Breast epithelium (tissue), 4 donors: Measurements from ENCODE around the gene CCDC27. TPM values are rescaled to one million over a fixed set of nuclear protein-coding genes. Genes with fewer than 3 reads are reported as not detected.

Source experiments
- DNase-seq, 2 donors: peaks; one replicate each; pipeline ENCODE4 v3.0.0-alpha.2; 2019; ENCODE audit warnings: low spot score in 2 of 2
- H3K27ac ChIP-seq, 2 donors: fragments of 200-600 bp; sonication (generic) in 1 of 2; one replicate each; pipeline ENCODE4 v1.5.1; 2016 to 2019; ENCODE audit warnings: mild to moderate bottlenecking in 1 of 2
- H3K27me3 ChIP-seq, 2 donors: fragments of 200-600 bp; sonication (generic) in 1 of 2; one replicate each; pipeline versions ENCODE4 v1.5.1 to v1.6.0; 2017 to 2019; ENCODE audit warnings: control low read depth in 1 of 2, mild to moderate bottlenecking in 1 of 2
- H3K36me3 ChIP-seq: fragments of 200-600 bp; one replicate; pipeline ENCODE4 v1.5.1; 2019
- H3K4me1 ChIP-seq, 2 donors: fragments of 200-600 bp; sonication (generic); one replicate each; pipeline ENCODE4 v1.5.1; 2016 to 2019; ENCODE audit warnings: control low read depth in 1 of 2
- H3K4me3 ChIP-seq, 3 donors: fragments of 200-600 bp; sonication (generic); 1 replicate in 2 of 3; 2 replicates in 1 of 3; pipeline ENCODE4 v1.5.1; 2016 to 2019; ENCODE audit warnings: mild to moderate bottlenecking in 3 of 3, moderate library complexity in 2 of 3
- H3K9me3 ChIP-seq, 2 donors: fragments of 200-600 bp; sonication (generic) in 1 of 2; one replicate each; pipeline ENCODE4 v1.5.1; 2016 to 2019; ENCODE audit warnings: control low read depth in 1 of 2
- CTCF ChIP-seq, 3 donors: fragments of 450-650 bp; IDR thresholded peaks; one replicate each; pipeline ENCODE4 v1.5.1; 2016 to 2017; ENCODE audit warnings: antibody characterized with exemption in 3 of 3, mild to moderate bottlenecking in 3 of 3, moderate library complexity in 3 of 3
- POLR2A ChIP-seq: fragments of 450-650 bp; IDR thresholded peaks from one replicate; pipeline ENCODE4 v1.6.1; 2016; ENCODE audit warnings: antibody characterized with exemption, mild to moderate bottlenecking, moderate library complexity
- POLR2AphosphoS5 ChIP-seq, 3 donors: sonication (generic); formaldehyde crosslinking; IDR thresholded peaks; one replicate each; pipeline ENCODE4 v1.6.1; 2017; ENCODE audit warnings: antibody characterized with exemption in 3 of 3
- intact Hi-C: fragments of 100-400 bp; cut with DNase I; formaldehyde crosslinking; loops from one replicate; pipeline ENCODE4 v1.15.1; 2023; ENCODE audit warnings: low total_unique reads
- total RNA-seq, 3 donors: library from RNA; depleted of rRNA; stranded (reverse); fragments of >200 nt; gene quantifications; one replicate each; pipeline ENCODE4 v1.1.0, GENCODE V29; 2016

The CCDC27 gene
- total RNA-seq, 3 donors from 2014 or later: not detected

GRCh38 chr1:3774946-3775489, 22.8 kb downstream of the CCDC27 start:
- intact Hi-C loops: no loop called here
- no peak for DNase-seq
- Histone ChIP-seq H3K9me3 (no peaks in the 10 kb centered on the region), H3K4me3 (peak overlapping the region in 1 of 3 donors; percentile 11), H3K4me1 (peaks cover 10 to 15% of the 10 kb centered on the region in 2 donors), H3K27ac (peak overlapping the region in 1 of 2 donors; percentile 19), H3K27me3 (no peaks in the 10 kb centered on the region), H3K36me3 (peaks cover 3% of the 10 kb centered on the region)
- no peak for TF ChIP-seq POLR2A
- no peak for TF ChIP-seq POLR2AphosphoS5 (IDR thresholded peaks at IDR 0.05)
- no peak for TF ChIP-seq CTCF (IDR thresholded peaks at IDR 0.05)

- TF ChIP-seq CTCF (IDR thresholded peaks at IDR 0.05) (no peak), POLR2A (no peak), POLR2AphosphoS5 (IDR thresholded peaks at IDR 0.05) (no peak)
- no peak for DNase-seq
- peaks cover 10 to 15% of the 10 kb centered on the region in 2 donors for H3K4me1 ChIP-seq
Observed at GRCh38 chr1:3775490-3776230, 23.4 kb downstream of the CCDC27 start.

GRCh38 chr1:3776231-3776961, 24.1 kb downstream of the CCDC27 start:
- intact Hi-C loops: no loop called here
- no peaks in the 10 kb centered on the region for H3K27me3 ChIP-seq
- no peak overlapping the region for H3K4me3 ChIP-seq
- H3K36me3 ChIP-seq: peaks cover 7% of the 10 kb centered on the region
- no peak for DNase-seq
- no peak overlapping the region for H3K27ac ChIP-seq
- no peaks in the 10 kb centered on the region for H3K9me3 ChIP-seq
- H3K4me1 ChIP-seq: peaks cover 10 to 15% of the 10 kb centered on the region in 2 donors
- TF ChIP-seq POLR2A: no peak
- TF ChIP-seq CTCF (IDR thresholded peaks at IDR 0.05): no peak
- TF ChIP-seq POLR2AphosphoS5 (IDR thresholded peaks at IDR 0.05): no peak

More at GRCh38 chr1:3775490-3776230, 23.4 kb downstream of the CCDC27 start:
- Histone ChIP-seq H3K4me3 (peak overlapping the region in 1 of 3 donors; percentile 11), H3K9me3 (no peaks in the 10 kb centered on the region), H3K27me3 (no peaks in the 10 kb centered on the region), H3K27ac (peak overlapping the region in 1 of 2 donors; percentile 19), H3K36me3 (peaks cover 7% of the 10 kb centered on the region)
- intact Hi-C loops: no loop called here

- no peak for DNase-seq
- no peak overlapping the region for H3K4me3 ChIP-seq
- H3K9me3 ChIP-seq: no peaks in the 10 kb centered on the region
- peaks cover 10 to 15% of the 10 kb centered on the region in 2 donors for H3K4me1 ChIP-seq
- peaks cover 7% of the 10 kb centered on the region for H3K36me3 ChIP-seq
- no peaks in the 10 kb centered on the region for H3K27me3 ChIP-seq
- no peak overlapping the region for H3K27ac ChIP-seq
- intact Hi-C loops: no loop called here
- TF ChIP-seq POLR2AphosphoS5 (IDR thresholded peaks at IDR 0.05): no peak
- TF ChIP-seq CTCF (IDR thresholded peaks at IDR 0.05): no peak
- no peak for TF ChIP-seq POLR2A
Observed at GRCh38 chr1:3777078-3777547, 24.9 kb downstream of the CCDC27 start.
